Measurements from ENCODE around the gene GCNT2. TPM values are rescaled to one million over a fixed set of nuclear protein-coding genes. Genes with fewer than 3 reads are reported as not detected.
"Not testable (repeated sequence)": the region's sequence is repeated elsewhere in the genome, so short reads cannot be mapped to it uniquely, and the experiment has no call there.

GCNT2 gene
- 10 to 100 TPM; 14.3 to 18.3 (median 17.0) TPM for polyA plus RNA-seq (ENCODE audit: insufficient read length in 4 of 4)

DNA sequence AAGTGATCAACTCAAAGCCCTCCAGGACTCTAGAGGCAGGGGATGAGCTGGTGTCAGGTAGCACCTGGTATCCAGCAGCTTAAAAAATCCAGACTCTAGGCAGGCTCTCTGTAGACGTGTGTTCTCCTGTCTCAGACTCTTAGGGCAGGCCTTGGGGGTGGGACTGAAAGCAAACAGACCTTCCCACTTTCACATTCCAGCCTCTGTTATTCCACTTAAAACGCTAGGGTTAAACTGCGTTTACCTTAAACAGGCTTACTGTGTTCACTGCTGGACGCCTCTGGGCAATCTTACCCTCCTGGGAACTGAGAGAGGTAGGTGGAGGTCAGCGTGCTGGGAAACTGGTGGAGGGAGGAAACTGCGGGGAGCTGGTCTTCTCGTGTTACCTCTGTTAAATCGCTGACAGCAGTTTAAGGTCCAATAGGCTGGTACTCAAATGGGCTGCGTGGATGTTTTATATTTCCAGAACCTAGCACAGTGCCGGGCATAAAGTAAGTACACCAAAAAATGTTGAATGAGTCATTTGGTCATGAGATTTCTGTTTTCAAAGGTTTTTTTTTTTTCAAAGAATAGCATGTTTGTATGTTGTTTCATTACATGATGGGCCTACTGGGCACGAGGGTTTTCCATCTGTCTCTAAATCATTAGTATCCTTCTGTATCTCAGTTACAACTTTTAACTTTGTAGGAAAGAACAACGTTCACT, at the start of gene GCNT2:
GCNT2 (plus strand) TSS at position 248 of the 705 bp plus-strand sequence. CDS start 7,561 bp downstream, outside the sequence.
- DNase-seq (ENCODE audit: low read depth in 4 of 4, low spot score in 3 of 4), result peak in 3 of 4 donors; percentile 51 to 80 (median 74)

DNA sequence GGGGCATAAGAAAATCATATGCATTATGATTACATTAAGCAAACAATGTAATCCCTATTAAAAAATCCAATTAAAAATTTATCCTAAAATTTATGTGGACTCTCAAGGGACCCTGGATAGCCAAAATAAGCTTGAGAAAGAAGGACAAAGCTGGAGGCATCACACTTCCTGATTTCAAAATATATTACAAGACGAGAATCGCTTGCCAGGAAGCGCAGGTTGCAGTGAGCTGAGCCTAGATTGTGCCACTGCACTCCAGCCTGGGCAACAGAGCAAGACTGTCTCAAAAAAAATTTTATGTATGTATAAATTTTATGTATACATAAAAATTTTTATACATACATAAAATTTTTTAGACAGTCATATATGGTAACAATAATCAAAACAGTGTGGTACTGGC, 48.5 kb upstream of the GCNT2 start:
- DNase-seq (ENCODE audit: low read depth in 4 of 4, low spot score in 3 of 4), result no peak

GRCh38 chr6:10478187-10479040, 42.7 kb upstream of the GCNT2 start:
- peak in 2 of 4 donors; percentile 16 to 26 for DNase-seq (ENCODE audit: low read depth in 4 of 4, low spot score in 3 of 4)

DNA sequence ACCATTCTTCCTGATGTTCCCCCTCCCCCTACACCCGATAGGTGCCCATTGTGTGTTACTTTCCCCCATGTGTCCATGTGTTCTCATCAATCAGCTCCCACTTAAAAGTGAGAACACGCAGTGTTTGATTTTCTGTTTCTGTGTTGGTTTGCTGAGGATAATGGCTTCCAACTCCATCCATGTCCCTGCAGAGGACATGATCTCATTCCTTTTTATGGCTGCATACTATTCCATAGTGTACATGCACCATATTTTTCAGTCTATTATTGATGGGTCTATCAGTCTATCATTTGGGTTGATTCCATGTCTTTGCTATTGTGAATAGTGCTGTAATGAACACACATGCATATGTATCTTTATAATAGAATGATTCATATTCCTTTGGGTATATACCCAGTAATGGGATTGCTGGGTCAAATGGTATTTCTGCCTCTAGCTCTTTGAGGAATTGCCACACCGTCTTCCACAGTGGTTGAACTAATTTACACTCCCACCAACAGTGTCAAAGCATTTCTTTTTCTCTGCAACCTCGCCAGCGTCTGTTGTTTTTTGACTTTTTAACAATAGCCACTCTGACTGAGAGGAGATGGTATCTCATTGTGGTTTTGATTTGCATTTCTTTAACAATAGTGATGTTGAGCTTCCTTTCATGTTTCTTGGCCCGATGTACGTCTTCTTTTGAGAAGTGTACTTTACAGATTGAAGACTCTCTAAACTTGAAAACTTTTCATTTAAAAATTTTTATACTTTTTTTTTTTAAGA, 41.0 kb upstream of the GCNT2 start:
- DNase-seq (ENCODE audit: low read depth in 4 of 4, low spot score in 3 of 4), result no peak

DNA sequence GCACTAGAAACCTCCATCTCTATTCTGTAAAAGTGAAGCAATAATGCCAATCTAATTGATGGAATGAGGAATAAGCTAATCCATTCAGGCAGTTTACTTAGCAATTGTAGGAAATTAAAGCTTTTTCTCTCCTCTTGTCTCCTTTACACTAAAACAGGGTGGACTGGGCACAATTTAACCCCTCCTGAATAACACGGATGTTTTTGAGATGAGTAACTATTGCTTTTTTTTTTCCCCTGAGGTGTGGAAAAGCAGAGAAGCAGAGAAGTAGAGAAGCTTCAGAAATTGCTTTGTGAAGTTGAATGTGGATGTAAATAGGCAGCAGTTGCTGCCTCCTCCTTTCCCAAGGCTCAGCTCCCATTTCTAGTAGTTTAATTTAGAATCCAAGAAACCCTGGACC, 40.0 kb upstream of the GCNT2 start:
- no peak for DNase-seq (ENCODE audit: low read depth in 4 of 4, low spot score in 3 of 4)

GRCh38 chr6:10482636-10483257, 38.4 kb upstream of the GCNT2 start:
- no peak for DNase-seq (ENCODE audit: low read depth in 4 of 4, low spot score in 3 of 4)

DNA sequence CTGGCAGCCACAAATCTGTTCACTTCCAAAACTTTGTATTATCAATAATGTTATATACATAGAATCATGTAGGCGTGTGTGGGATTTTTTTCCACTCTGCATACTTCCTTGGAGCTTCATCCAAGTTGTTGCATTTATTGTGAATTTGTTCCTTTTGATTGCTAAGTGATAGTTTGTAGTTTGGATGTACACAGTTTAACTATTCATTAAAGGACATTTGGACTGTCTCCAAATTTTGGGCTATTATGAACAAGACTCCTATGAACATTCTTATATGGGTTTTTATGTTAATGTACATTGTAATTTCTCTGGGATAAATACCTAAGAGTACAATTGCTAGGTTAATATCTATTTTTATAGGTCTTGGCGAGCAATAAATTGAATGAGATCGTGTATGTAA, 36.2 kb upstream of the GCNT2 start:
- no peak for DNase-seq (ENCODE audit: low read depth in 4 of 4, low spot score in 3 of 4)

GRCh38 chr6:10485406-10485805, 35.7 kb upstream of the GCNT2 start:
- no peak for DNase-seq (ENCODE audit: low read depth in 4 of 4, low spot score in 3 of 4)

DNA sequence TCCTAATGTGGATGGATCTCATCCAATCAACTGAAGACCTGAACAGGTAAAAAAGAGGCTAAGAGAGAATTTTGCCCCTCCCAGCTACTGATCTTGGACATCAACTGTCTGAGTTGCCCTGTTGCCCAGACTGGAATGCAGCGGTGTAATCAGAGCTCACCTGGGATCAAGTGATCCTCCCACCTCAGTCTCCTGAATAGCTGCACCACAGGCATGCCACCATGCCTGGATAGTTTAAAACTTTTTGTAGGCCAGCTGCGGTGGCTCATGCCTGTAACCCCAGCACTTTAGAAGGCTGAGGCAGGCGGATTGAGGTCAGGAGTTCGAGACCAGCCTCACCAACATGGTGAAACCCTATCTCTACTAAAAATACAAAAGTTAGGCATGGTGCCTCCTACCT, 34.9 kb upstream of the GCNT2 start:
- no peak for DNase-seq (ENCODE audit: low read depth in 4 of 4, low spot score in 3 of 4)

DNA sequence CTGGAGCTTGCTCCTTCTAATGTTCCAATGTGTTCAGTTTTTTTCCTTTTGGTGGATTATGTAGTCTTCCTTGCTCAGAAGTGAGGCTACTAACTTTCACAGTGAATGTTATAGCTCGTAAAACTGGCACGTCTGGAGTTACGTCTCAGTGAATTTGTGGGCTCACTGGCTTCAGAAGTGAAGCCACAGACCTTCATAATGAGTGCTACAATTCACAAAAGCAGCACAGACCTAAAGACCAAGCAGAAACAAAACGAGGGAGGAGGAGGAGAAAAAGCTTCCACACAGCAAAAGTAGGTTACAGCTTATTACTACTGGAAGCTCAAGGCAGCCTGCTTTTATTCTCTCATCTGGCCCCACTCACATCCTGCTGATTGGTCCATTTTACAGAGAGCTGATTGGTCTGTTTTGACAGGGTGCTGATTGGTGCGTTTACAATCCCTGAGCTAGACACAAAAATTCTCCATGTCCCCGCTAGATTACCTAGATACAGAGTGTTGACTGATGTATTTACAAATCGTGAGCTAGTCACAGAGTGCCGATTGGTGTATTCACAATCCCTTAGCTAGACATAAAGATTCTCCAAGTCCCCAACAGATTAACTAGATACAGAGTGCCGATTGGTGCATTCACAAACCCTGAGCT, 34.1 kb upstream of the GCNT2 start:
- DNase-seq (ENCODE audit: low read depth in 4 of 4, low spot score in 3 of 4), result not testable (repeated sequence)

- DNase-seq (ENCODE audit: low read depth in 4 of 4, low spot score in 3 of 4), result no peak
Measured at GRCh38 chr6:10487668-10488327, 33.4 kb upstream of the GCNT2 start.

DNA sequence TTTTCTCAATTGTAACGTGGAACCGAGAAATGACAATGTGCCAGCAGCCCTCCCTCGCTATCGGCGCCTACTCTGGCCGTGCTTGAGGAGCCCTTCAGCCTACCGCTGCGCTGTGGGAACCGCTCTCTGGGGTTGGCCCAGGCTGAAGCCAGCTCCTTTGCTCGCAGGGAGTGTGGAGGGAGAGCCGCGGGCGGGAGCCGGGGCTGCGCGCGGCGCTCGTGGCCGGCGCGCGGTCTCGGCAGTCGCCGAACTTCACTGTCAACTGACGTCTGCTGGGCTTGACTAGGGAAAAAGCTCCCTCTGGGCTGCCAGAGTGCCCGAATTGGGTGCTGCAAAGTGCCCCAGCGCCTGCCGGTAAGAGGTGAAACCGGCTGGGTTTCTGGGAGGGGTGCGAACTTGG, 29.7 kb upstream of the GCNT2 start:
- DNase-seq (ENCODE audit: low read depth in 4 of 4, low spot score in 3 of 4), result no peak

DNA sequence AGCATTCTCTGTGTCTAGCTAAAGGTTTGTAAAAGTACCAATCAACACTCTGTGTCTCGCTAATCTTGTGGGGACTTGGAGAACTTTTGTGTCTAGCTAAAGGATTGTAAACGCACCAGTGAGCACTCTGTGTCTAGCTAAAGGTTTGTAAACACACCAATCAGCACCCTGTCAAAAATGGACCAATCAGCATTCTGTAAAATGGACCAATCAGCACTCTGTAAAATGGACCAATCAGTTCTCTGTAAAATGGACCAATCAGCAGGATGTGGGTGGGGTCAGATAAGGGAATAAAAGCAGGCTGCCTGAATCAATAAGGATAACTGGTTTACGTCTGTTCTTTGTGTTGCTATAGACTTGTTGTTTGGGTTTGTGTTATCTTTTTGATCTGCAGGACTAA, 29.2 kb upstream of the GCNT2 start:
- DNase-seq (ENCODE audit: low read depth in 4 of 4, low spot score in 3 of 4), result not testable (repeated sequence)

GRCh38 chr6:10495029-10495428, 26.1 kb upstream of the GCNT2 start:
- DNase-seq (ENCODE audit: low read depth in 4 of 4, low spot score in 3 of 4), result no peak

DNA sequence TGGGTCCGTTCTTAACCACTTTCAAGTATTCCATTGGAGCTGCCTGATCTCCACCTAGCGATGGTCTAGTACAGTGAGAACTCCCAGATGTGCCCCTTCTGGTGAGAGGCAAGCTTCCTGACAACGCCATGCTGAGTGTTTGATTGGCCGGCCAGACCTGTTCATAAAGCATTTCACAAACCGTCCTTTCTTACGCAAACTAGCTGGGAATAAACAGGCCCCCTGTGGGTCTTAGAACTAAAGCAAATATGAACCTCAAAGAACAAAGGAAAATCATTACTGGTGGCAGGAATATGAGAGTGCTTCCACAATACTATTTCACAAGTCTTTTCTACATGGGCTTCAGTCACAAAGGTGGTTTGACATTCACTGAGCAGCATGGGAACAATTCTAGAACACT, 15.6 kb upstream of the GCNT2 start:
- DNase-seq (ENCODE audit: low read depth in 4 of 4, low spot score in 3 of 4), result no peak

GRCh38 chr6:10507298-10507697, 13.9 kb upstream of the GCNT2 start:
- DNase-seq (ENCODE audit: low read depth in 4 of 4, low spot score in 3 of 4), result no peak

DNA sequence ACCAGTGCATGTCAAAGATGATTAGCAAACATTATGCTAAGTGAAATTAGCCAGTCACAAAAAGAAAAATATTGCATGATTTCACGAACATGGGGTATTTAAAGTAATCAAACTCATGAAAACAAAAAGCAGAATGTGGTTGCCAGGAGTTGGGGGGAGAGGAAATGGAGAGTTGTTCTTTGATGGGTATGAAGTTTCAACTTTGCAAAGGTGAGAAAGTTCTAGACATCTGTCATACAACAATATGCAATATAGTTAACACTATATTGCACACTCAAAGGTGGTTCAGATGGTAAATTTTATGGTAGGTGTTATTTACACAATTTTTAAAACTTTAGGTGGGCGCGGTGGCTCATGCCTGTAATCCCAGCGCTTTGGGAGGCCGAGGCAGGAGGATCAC, 13.4 kb upstream of the GCNT2 start:
- no peak for DNase-seq (ENCODE audit: low read depth in 4 of 4, low spot score in 3 of 4)

DNA sequence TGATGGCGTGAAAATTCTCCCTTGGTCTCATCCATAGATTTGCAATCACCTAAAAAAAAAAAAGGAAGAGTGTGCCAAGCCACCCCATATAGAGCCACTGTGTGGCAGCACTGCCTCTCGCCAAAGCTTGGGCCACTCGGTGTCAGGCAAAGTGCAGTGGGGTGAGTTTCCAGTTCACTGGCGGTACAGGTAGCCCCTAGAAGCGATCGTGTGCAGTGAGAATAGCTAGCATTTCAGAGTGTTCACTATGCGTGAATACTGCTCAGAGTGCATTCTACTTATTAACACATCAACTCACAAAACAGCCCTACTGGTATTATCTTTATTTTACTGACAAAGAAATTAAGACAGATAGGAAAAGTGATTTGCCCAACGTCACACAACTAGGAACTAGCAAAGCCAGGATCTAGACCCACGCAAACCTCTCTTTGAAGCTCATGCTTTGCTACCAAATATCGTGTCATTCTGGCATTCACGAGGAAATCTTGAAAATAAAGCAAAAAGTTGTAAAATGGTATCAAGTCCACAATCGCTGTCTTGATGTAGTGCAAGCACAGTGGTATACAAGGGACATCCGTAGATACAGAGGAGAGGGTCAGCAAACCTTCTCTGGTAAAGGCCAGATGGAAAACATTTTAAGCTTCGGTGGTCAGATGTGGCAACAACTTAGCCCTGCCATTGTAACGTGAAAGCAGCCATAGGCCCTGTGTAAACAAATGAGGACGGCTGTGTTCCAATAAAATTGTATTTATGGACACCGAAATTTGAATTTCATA, 10.4 kb upstream of the GCNT2 start:
- peak in 1 of 4 donors; percentile 54 for DNase-seq (ENCODE audit: low read depth in 4 of 4, low spot score in 3 of 4)

- DNase-seq (ENCODE audit: low read depth in 4 of 4, low spot score in 3 of 4), result no peak
Measured at GRCh38 chr6:10511477-10511876, 9.7 kb upstream of the GCNT2 start.
